Esophagus muscularis mucosa (tissue), 4 donors: ENCODE results near the gene UBE2G2. TPM values are rescaled to one million over a fixed set of nuclear protein-coding genes. Genes with fewer than 3 reads are reported as not detected.

Experiments
- DNase-seq: peaks from one replicate; pipeline ENCODE4 v3.0.0-alpha.2; 2017; ENCODE audit errors: extremely low spot score
- H3K27ac ChIP-seq, 4 donors: fragments of 200-600 bp; sonication (generic); replicated peaks in 1 of 4; 1 replicate in 3 of 4; 2 replicates in 1 of 4; pipeline ENCODE4 v1.5.1; 2016 to 2019; ENCODE audit warnings: mild to moderate bottlenecking in 1 of 4
- H3K27me3 ChIP-seq, 4 donors: fragments of 200-600 bp; sonication (generic); one replicate each; pipeline versions ENCODE4 v1.5.1 to v1.6.0; 2016 to 2019
- H3K36me3 ChIP-seq, 4 donors: fragments of 200-600 bp; sonication (generic); one replicate each; pipeline ENCODE4 v1.5.1; 2016 to 2019
- H3K4me1 ChIP-seq, 4 donors: fragments of 200-600 bp; sonication (generic); one replicate each; pipeline ENCODE4 v1.5.1; 2016 to 2019
- H3K4me3 ChIP-seq, 4 donors: fragments of 200-600 bp; sonication (generic); 1 replicate in 2 of 4; 2 replicates in 2 of 4; pipeline ENCODE4 v1.5.1; 2016 to 2019; ENCODE audit warnings: mild to moderate bottlenecking in 4 of 4, moderate library complexity in 1 of 4
- H3K9me3 ChIP-seq, 4 donors: fragments of 200-600 bp; sonication (generic); 1 replicate in 3 of 4; 2 replicates in 1 of 4; pipeline ENCODE4 v1.5.1; 2016 to 2019
- CTCF ChIP-seq, 3 experiments: fragments of 200-600 bp in 2 of 3; fragments of 450-650 bp in 1 of 3; sonication (generic) in 2 of 3; IDR thresholded peaks; one replicate each; pipeline ENCODE4 v1.5.1; 2017 to 2019; ENCODE audit warnings: antibody characterized with exemption in 3 of 3, mild to moderate bottlenecking in 2 of 3, moderate library complexity in 1 of 3
- EP300 ChIP-seq: sonication (generic); formaldehyde crosslinking; IDR thresholded peaks from one replicate; pipeline ENCODE4 v1.6.1; 2017; ENCODE audit warnings: antibody characterized with exemption
- POLR2A ChIP-seq: fragments of 450-650 bp; IDR thresholded peaks from one replicate; pipeline ENCODE4 v1.6.1; 2017; ENCODE audit warnings: antibody characterized with exemption, moderate library complexity, mild to moderate bottlenecking, low read depth
- POLR2AphosphoS5 ChIP-seq, 2 donors: sonication (generic); formaldehyde crosslinking; IDR thresholded peaks; one replicate each; pipeline ENCODE4 v1.6.1; 2017; ENCODE audit warnings: antibody characterized with exemption in 2 of 2
- WGBS: methylation state at CpG from one replicate; pipeline ENCODE4 v1.1.5; 2018; 5-methylcytosine and 5-hydroxymethylcytosine counted together
- intact Hi-C: fragments of 100-400 bp; cut with DNase I; formaldehyde crosslinking; loops from one replicate; pipeline ENCODE4 v1.15.1; 2023
- total RNA-seq, 4 donors: library from RNA; depleted of rRNA; stranded (reverse); fragments of >200 nt; gene quantifications; one replicate each; pipeline versions ENCODE4 v1.1.0 to v1.2.1, GENCODE V29; 2016

The UBE2G2 gene
- total RNA-seq, 4 donors from 2014 or later, result 74.4 to 174 (median 81.7) TPM

GRCh38 chr21:44780767-44781459 lies 20.7 kb downstream of the UBE2G2 start:
- 94% methylated on average over 16 of the region's 16 CpGs for WGBS
- intact Hi-C loops, result no loop called here
- Histone ChIP-seq H3K4me3 (no peak overlapping the region), H3K9me3 (no peaks in the 10 kb centered on the region), H3K36me3 (peaks cover 10 to 37% (median 25%) of the 10 kb centered on the region in 4 donors), H3K27me3 (no peaks in the 10 kb centered on the region), H3K27ac (no peak overlapping the region), H3K4me1 (peaks cover 0 to 19% (median 10%) of the 10 kb centered on the region in 4 donors)
- TF ChIP-seq POLR2AphosphoS5 (IDR thresholded peaks at IDR 0.05) (no peak), CTCF (IDR thresholded peaks at IDR 0.05) (no peak), POLR2A (no peak), EP300 (no peak)
- no peak for DNase-seq

- Histone ChIP-seq H3K4me3 (no peak overlapping the region), H3K4me1 (peaks cover 0 to 13% (median 3%) of the 10 kb centered on the region in 4 donors), H3K27me3 (no peaks in the 10 kb centered on the region), H3K27ac (no peak overlapping the region), H3K36me3 (peaks cover 13 to 43% (median 29%) of the 10 kb centered on the region in 4 donors), H3K9me3 (no peaks in the 10 kb centered on the region)
- 82% methylated on average over 7 of the region's 7 CpGs for WGBS
- TF ChIP-seq POLR2AphosphoS5 (IDR thresholded peaks at IDR 0.05) (no peak), EP300 (no peak), POLR2A (no peak)
- DNase-seq, result no peak
- intact Hi-C loops, result no loop called here
Observed at GRCh38 chr21:44780137-44780502, 21.5 kb downstream of the UBE2G2 start.

- 80% methylated on average over 11 of the region's 17 CpGs for WGBS
- Histone ChIP-seq H3K27me3 (no peaks in the 10 kb centered on the region), H3K9me3 (no peaks in the 10 kb centered on the region), H3K4me3 (no peak overlapping the region), H3K36me3 (peaks cover 19 to 44% (median 32%) of the 10 kb centered on the region in 4 donors), H3K27ac (no peak overlapping the region), H3K4me1 (peaks cover 0 to 13% (median 2%) of the 10 kb centered on the region in 4 donors)
- TF ChIP-seq CTCF (IDR thresholded peaks at IDR 0.05), result no peak
- TF ChIP-seq POLR2A, result no peak
- no peak for TF ChIP-seq POLR2AphosphoS5 (IDR thresholded peaks at IDR 0.05)
- no peak for TF ChIP-seq EP300
- no peak for DNase-seq
- intact Hi-C loops, result no loop called here
Observed at GRCh38 chr21:44779417-44780136, 22.0 kb downstream of the UBE2G2 start.

GRCh38 chr21:44778983-44779382 lies 22.6 kb downstream of the UBE2G2 start:
- WGBS, result 93% methylated on average over 6 of the region's 6 CpGs
- Histone ChIP-seq H3K36me3 (peaks cover 24 to 50% (median 35%) of the 10 kb centered on the region in 4 donors), H3K27ac (no peak overlapping the region), H3K27me3 (no peaks in the 10 kb centered on the region), H3K4me3 (no peak overlapping the region), H3K4me1 (peaks cover 0 to 13% (median 2%) of the 10 kb centered on the region in 4 donors), H3K9me3 (no peaks in the 10 kb centered on the region)
- no peak for TF ChIP-seq CTCF (IDR thresholded peaks at IDR 0.05)
- TF ChIP-seq POLR2AphosphoS5 (IDR thresholded peaks at IDR 0.05), result no peak
- TF ChIP-seq EP300, result no peak
- TF ChIP-seq POLR2A, result no peak
- DNase-seq, result no peak
- intact Hi-C loops, result no loop called here

GRCh38 chr21:44778499-44778911 lies 23.1 kb downstream of the UBE2G2 start:
- WGBS, result 80% methylated on average over 8 of the region's 8 CpGs
- no peak for DNase-seq
- no peak overlapping the region for H3K27ac ChIP-seq
- H3K4me1 ChIP-seq, result peaks cover 0 to 13% (median 2%) of the 10 kb centered on the region in 4 donors
- intact Hi-C loops, result no loop called here
- no peaks in the 10 kb centered on the region for H3K9me3 ChIP-seq
- H3K36me3 ChIP-seq, result peaks cover 27 to 54% (median 37%) of the 10 kb centered on the region in 4 donors
- H3K4me3 ChIP-seq, result no peak overlapping the region
- no peaks in the 10 kb centered on the region for H3K27me3 ChIP-seq
- TF ChIP-seq CTCF (IDR thresholded peaks at IDR 0.05) (no peak), POLR2A (no peak), POLR2AphosphoS5 (IDR thresholded peaks at IDR 0.05) (no peak), EP300 (no peak)
